Measurements from ENCODE around the gene FOXP1. TPM values are rescaled to one million over a fixed set of nuclear protein-coding genes. Genes with fewer than 3 reads are reported as not detected.

FOXP1 gene
- total and polyA plus RNA-seq, 2 donors (not counting 1 experiment from before 2014, with no cell fraction given) = 91.1 to 508 TPM

DNA sequence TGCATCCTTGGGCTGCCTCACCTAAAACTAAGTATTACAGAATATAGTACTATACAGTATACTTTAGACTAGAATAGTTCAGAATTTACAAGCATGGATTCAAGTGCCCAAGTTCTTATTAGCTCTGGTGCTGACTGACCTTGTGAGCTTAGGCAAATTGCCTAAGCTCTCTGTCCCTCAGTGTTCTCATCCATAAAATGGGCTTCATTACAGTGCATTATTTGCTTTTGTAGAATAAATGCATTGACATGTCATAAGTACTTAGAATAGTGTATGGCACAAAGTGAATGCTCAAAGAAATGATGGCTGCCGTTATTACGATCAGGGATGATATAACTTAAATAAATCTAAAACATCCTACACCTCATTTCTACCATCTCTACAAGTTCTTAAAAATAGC lies 269.7 kb downstream of the FOXP1 start:
- Histone ChIP-seq H3K36me3 (replicated peaks in 1 of 2; ENCODE audit: control extremely low read depth in 1 of 2, control insufficient read depth in 1 of 2, extremely low read depth in 1 of 2, insufficient read depth in 2 of 2, low read length in 1 of 2) (peaks cover 0 to 2% of the 10 kb centered on the region in 2 experiments), H3K27ac (ENCODE audit: low read length in 2 of 2) (peak overlapping the region in 1 of 2 donors; percentile 16), H4K20me1 (ENCODE audit: control insufficient read depth, insufficient read depth, low read length, poor library complexity, severe bottlenecking) (peaks cover 4% of the 10 kb centered on the region), H3K4me2 (replicated peaks; ENCODE audit: low read depth, low read length, poor library complexity, severe bottlenecking) (no peak overlapping the region), H3K4me1 (ENCODE audit: control insufficient read depth in 2 of 2, insufficient read depth in 2 of 2, low read length in 2 of 2) (peaks cover 52 to 55% of the 10 kb centered on the region in 2 donors), H2AFZ (ENCODE audit: insufficient read depth, low read depth, low read length, poor library complexity, severe bottlenecking) (no peak overlapping the region), H3K79me2 (ENCODE audit: control insufficient read depth, insufficient read depth, low read length) (peaks cover 90% of the 10 kb centered on the region), H3K9me3 (ENCODE audit: control extremely low read depth in 1 of 3, control insufficient read depth in 2 of 3, insufficient read depth in 1 of 3, low read length in 2 of 3) (no peaks in the 10 kb centered on the region), H3K4me3 (ENCODE audit: control extremely low read depth in 1 of 5, extremely low read depth in 1 of 5, insufficient read depth in 1 of 5, low read depth in 2 of 5, low read length in 4 of 5) (no peak overlapping the region), H3K9ac (ENCODE audit: low read length) (no peak overlapping the region), H3K27me3 (replicated peaks in 1 of 4; ENCODE audit: control extremely low read depth in 1 of 4, control insufficient read depth in 3 of 4, insufficient read depth in 4 of 4, low read length in 3 of 4) (no peaks in the 10 kb centered on the region)
- TF ChIP-seq EZH2 (IDR thresholded peaks at IDR 0.05; ENCODE audit: borderline replicate concordance, insufficient read depth, low read depth, low read length, poor library complexity, severe bottlenecking) = no peak
- TF ChIP-seq, protein P1, sequence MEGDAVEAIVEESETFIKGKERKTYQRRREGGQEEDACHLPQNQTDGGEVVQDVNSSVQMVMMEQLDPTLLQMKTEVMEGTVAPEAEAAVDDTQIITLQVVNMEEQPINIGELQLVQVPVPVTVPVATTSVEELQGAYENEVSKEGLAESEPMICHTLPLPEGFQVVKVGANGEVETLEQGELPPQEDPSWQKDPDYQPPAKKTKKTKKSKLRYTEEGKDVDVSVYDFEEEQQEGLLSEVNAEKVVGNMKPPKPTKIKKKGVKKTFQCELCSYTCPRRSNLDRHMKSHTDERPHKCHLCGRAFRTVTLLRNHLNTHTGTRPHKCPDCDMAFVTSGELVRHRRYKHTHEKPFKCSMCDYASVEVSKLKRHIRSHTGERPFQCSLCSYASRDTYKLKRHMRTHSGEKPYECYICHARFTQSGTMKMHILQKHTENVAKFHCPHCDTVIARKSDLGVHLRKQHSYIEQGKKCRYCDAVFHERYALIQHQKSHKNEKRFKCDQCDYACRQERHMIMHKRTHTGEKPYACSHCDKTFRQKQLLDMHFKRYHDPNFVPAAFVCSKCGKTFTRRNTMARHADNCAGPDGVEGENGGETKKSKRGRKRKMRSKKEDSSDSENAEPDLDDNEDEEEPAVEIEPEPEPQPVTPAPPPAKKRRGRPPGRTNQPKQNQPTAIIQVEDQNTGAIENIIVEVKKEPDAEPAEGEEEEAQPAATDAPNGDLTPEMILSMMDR (IDR thresholded peaks at IDR 0.05) = no peak
- DNase-seq = no peak
- Mint-ChIP-seq H3K4me1 (peaks cover 51% of the 10 kb centered on the region), H3K9me3 (ENCODE audit: insufficient read depth) (no peaks in the 10 kb centered on the region), H3K27ac (no peak overlapping the region), H3K27me3 (no peaks in the 10 kb centered on the region), H3K4me3 (no peak overlapping the region)
- intact Hi-C loops (cut with micrococcal nuclease) = no loop called here
- ChIA-PET CTCF (no interaction called here), POLR2A (no interaction called here)
- no CpG with 5 or more reads among the region's 2 CpGs for WGBS (ENCODE audit: insufficient coverage)
- no peak for ATAC-seq (ENCODE audit: low read depth)

DNA sequence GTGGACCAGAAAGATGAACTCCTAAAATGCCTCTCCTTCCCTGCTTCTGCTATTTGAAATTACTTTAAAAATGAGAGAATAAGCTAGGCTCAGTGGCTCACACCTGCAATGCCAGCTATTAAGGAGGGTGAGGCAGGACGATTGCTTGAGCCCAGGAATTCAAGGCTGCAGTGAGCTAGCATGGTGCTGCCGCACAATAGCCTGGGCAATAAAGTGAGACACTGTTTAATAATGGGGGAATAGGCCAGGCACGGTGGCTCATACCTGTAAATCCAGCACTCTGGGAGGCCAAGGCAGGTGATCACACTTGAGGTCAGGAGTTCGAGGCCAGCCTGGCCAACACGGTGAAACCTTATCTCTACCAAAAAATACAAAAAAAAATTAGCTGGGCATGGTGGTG lies 271.1 kb downstream of the FOXP1 start:
- Histone ChIP-seq H3K9me3 (ENCODE audit: control extremely low read depth in 1 of 3, control insufficient read depth in 2 of 3, insufficient read depth in 1 of 3, low read length in 2 of 3) (no peaks in the 10 kb centered on the region), H3K4me1 (ENCODE audit: control insufficient read depth in 2 of 2, insufficient read depth in 2 of 2, low read length in 2 of 2) (peaks cover 41 to 44% of the 10 kb centered on the region in 2 donors), H3K36me3 (replicated peaks in 1 of 2; ENCODE audit: control extremely low read depth in 1 of 2, control insufficient read depth in 1 of 2, extremely low read depth in 1 of 2, insufficient read depth in 2 of 2, low read length in 1 of 2) (peaks cover 0 to 2% of the 10 kb centered on the region in 2 experiments), H3K4me3 (ENCODE audit: control extremely low read depth in 1 of 5, extremely low read depth in 1 of 5, insufficient read depth in 1 of 5, low read depth in 2 of 5, low read length in 4 of 5) (no peak overlapping the region), H3K79me2 (ENCODE audit: control insufficient read depth, insufficient read depth, low read length) (peaks cover 90% of the 10 kb centered on the region), H3K27me3 (replicated peaks in 1 of 4; ENCODE audit: control extremely low read depth in 1 of 4, control insufficient read depth in 3 of 4, insufficient read depth in 4 of 4, low read length in 3 of 4) (no peaks in the 10 kb centered on the region), H2AFZ (ENCODE audit: insufficient read depth, low read depth, low read length, poor library complexity, severe bottlenecking) (no peak overlapping the region), H4K20me1 (ENCODE audit: control insufficient read depth, insufficient read depth, low read length, poor library complexity, severe bottlenecking) (peaks cover 4% of the 10 kb centered on the region), H3K9ac (ENCODE audit: low read length) (no peak overlapping the region), H3K4me2 (replicated peaks; ENCODE audit: low read depth, low read length, poor library complexity, severe bottlenecking) (no peak overlapping the region), H3K27ac (ENCODE audit: low read length in 2 of 2) (peak overlapping the region in 1 of 2 donors; percentile 57)
- H3K4me3 Mint-ChIP-seq = no peak overlapping the region
- TF ChIP-seq, protein P1 (IDR thresholded peaks at IDR 0.05) = no peak
- TF ChIP-seq EZH2 (IDR thresholded peaks at IDR 0.05; ENCODE audit: borderline replicate concordance, insufficient read depth, low read depth, low read length, poor library complexity, severe bottlenecking) = no peak
- intact Hi-C loops (cut with micrococcal nuclease) = no loop called here
- no peak for ATAC-seq (ENCODE audit: low read depth)
- DNase-seq = no peak
- no peaks in the 10 kb centered on the region for H3K9me3 Mint-ChIP-seq (ENCODE audit: insufficient read depth)
- H3K27me3 Mint-ChIP-seq = no peaks in the 10 kb centered on the region
- peaks cover 48% of the 10 kb centered on the region for H3K4me1 Mint-ChIP-seq
- ChIA-PET POLR2A (interaction anchor here (0.8 kb wide), 1 partner anchor 270 kb away, joined by 11 read pairs; no protein-coding TSS in a partner anchor), CTCF (interaction anchor here (0.5 to 1.9 kb wide), 5 partner anchors 11 to 365 kb away, joined by 3 to 6 read pairs (median 4); no protein-coding TSS in a partner anchor)
- peak overlapping the region; percentile 20 for H3K27ac Mint-ChIP-seq
- WGBS (ENCODE audit: insufficient coverage) = 87% methylated on average over 2 of the region's 5 CpGs

Data from B cell (primary cell).